Measurements from ENCODE around the gene C3orf20. TPM values are rescaled to one million over a fixed set of nuclear protein-coding genes. Genes with fewer than 3 reads are reported as not detected.

Gene C3orf20
- total and polyA plus RNA-seq, 9 of the 15 experiments (the other 6 are each of a cell fraction or from before 2014, with no cell fraction given) = 0.04 TPM; not detected in 8

- ChIA-PET CTCF (ENCODE audit: low intra/inter-chr PET ratio) (no interaction called here), POLR2A (interaction anchor here (1.8 kb wide), 1 partner anchor 11 kb away, joined by 8 read pairs; no protein-coding TSS in a partner anchor)
- Histone ChIP-seq H3K79me2 (ENCODE audit: control insufficient read depth, insufficient read depth, low read length) (no peaks in the 10 kb centered on the region), H3K9ac (ENCODE audit: insufficient read depth in 1 of 2, low read depth in 2 of 2, low read length in 2 of 2) (no peak overlapping the region), H3K4me3 (no peak overlapping the region), H3K9me3 (replicated peaks; ENCODE audit: control insufficient read depth, insufficient read depth, low read depth, low read length) (no peaks in the 10 kb centered on the region), H4K20me1 (replicated peaks; ENCODE audit: control insufficient read depth, insufficient read depth, low read length) (peaks cover 21% of the 10 kb centered on the region), H3K9me1 (ENCODE audit: control insufficient read depth, insufficient read depth, low read length) (no peaks in the 10 kb centered on the region), H3K27me3 (ENCODE audit: control insufficient read depth in 2 of 2, insufficient read depth in 2 of 2, low read length in 2 of 2) (peaks cover 80 to 81% of the 10 kb centered on the region in 2 experiments), H3K27ac (ENCODE audit: extremely low read depth, low read depth, low read length) (no peak overlapping the region), H2AFZ (ENCODE audit: low read depth, low read length) (no peak overlapping the region), H3K4me1 (replicated peaks in 1 of 2; ENCODE audit: control insufficient read depth in 2 of 2, insufficient read depth in 2 of 2, low read length in 2 of 2) (peaks cover 0 to 4% of the 10 kb centered on the region in 2 experiments; a peak in 1 of 5 replicates), H3K36me3 (ENCODE audit: control insufficient read depth, insufficient read depth, low read length) (no peaks in the 10 kb centered on the region), H3K4me2 (ENCODE audit: insufficient read depth, low read length) (no peak overlapping the region)
- intact Hi-C loops (cut with micrococcal nuclease) = no loop called here
- in situ Hi-C loops (cut with MboI) = no loop called here
- TF ChIP-seq FOXO4 (CRISPR knock-in tag; IDR thresholded peaks at IDR 0.05) (no peak), HDAC2 (IDR thresholded peaks at IDR 0.05) (no peak), E2F8 (IDR thresholded peaks at IDR 0.05; ENCODE audit: low read depth, partially characterized antibody) (no peak), POU5F1 (IDR thresholded peaks at IDR 0.05; ENCODE audit: borderline replicate concordance, low read depth, low read length, partially characterized antibody) (no peak), THAP12 (CRISPR knock-in tag; IDR thresholded peaks at IDR 0.05) (no peak), TCFL5 (CRISPR knock-in tag; conservative IDR thresholded peaks at IDR 0.05) (no peak), C11orf30 (IDR thresholded peaks at IDR 0.05; ENCODE audit: low read depth) (no peak)
- BruUV-seq (replicated peaks) = no TSS peak
- no peak for DNase-seq (ENCODE audit: extremely low read depth in 1 of 4, low spot score in 3 of 4)
- no peak; the same call in 2 of the 3 replicates for ATAC-seq
- no peak for FAIRE-seq
- WGBS (ENCODE audit: insufficient coverage, low coverage, missing lambda C conversion rate) = 3% methylated on average over 17 of the region's 17 CpGs
These were observed 145.2 kb downstream of the C3orf20 start for GRCh38 chr3:14820156-14820555.
